Astrocyte (in vitro differentiated cells and primary cell): ENCODE data around the gene ANKRD2. TPM values are rescaled to one million over a fixed set of nuclear protein-coding genes. Genes with fewer than 3 reads are reported as not detected.

Source experiments
- DNase-seq: peaks from one replicate; pipeline ENCODE4 v3.0.0-alpha.2; 2010; ENCODE audit warnings: low read depth
- FAIRE-seq: peaks from 2 replicates; lab custom pipeline; 2011; peaks lifted over from hg19 to GRCh38; lab: Jason Lieb, UNC
- H2AFZ ChIP-seq: 2 replicates; pipeline ENCODE4 v1.6.0; 2012; ENCODE audit warnings: low read depth, low read length, inconsistent platforms
- H3K27ac ChIP-seq: 2 replicates; pipeline ENCODE4 v1.5.1; 2011; ENCODE audit warnings: low read depth, low read length, inconsistent platforms
- H3K27me3 ChIP-seq: 2 replicates; pipeline ENCODE4 v1.6.0; 2011; ENCODE audit warnings: low read length, inconsistent platforms; ENCODE audit not compliant: insufficient read depth
- H3K36me3 ChIP-seq: 2 replicates; pipeline ENCODE4 v1.5.1; 2011; ENCODE audit warnings: low read length, inconsistent platforms; ENCODE audit not compliant: insufficient read depth
- H3K4me1 ChIP-seq: 2 replicates; pipeline ENCODE4 v1.5.1; 2011; ENCODE audit warnings: low read length, inconsistent platforms; ENCODE audit not compliant: insufficient read depth
- H3K4me2 ChIP-seq: 2 replicates; pipeline ENCODE4 v1.6.0; 2012; ENCODE audit warnings: low read length, inconsistent platforms
- H3K4me3 ChIP-seq: 2 replicates; pipeline ENCODE4 v1.5.1; 2011; ENCODE audit warnings: low read depth, mild to moderate bottlenecking, low read length, inconsistent platforms; ENCODE audit not compliant: insufficient read depth
- H3K79me2 ChIP-seq: 2 replicates; pipeline ENCODE4 v1.6.0; 2012; ENCODE audit warnings: mild to moderate bottlenecking, low read length, inconsistent platforms; ENCODE audit not compliant: insufficient read depth
- H3K9ac ChIP-seq: 2 replicates; pipeline ENCODE4 v1.6.0; 2012; ENCODE audit warnings: mild to moderate bottlenecking, low read length, inconsistent platforms
- H3K9me3 ChIP-seq: 2 replicates; pipeline ENCODE4 v1.5.1; 2012; ENCODE audit warnings: low read depth, mild to moderate bottlenecking, low read length, inconsistent platforms; ENCODE audit not compliant: insufficient read depth
- H4K20me1 ChIP-seq: 2 replicates; pipeline ENCODE4 v1.6.0; 2012; ENCODE audit warnings: low read length, inconsistent platforms; ENCODE audit not compliant: insufficient read depth
- H3K27ac Mint-ChIP-seq: one replicate; pipeline ENCODE4 v1.8.0; 2021; ENCODE audit warnings: mild to moderate bottlenecking, mixed read lengths; ENCODE audit not compliant: unreplicated experiment
- H3K27me3 Mint-ChIP-seq: one replicate; pipeline ENCODE4 v1.8.0; 2021; ENCODE audit warnings: low read depth, mixed read lengths; ENCODE audit not compliant: unreplicated experiment
- H3K36me3 Mint-ChIP-seq: one replicate; pipeline ENCODE4 v1.8.0; 2021; ENCODE audit warnings: low read depth, mixed read lengths; ENCODE audit not compliant: unreplicated experiment
- H3K4me1 Mint-ChIP-seq: one replicate; pipeline ENCODE4 v1.8.0; 2021; ENCODE audit warnings: low read depth, mixed read lengths; ENCODE audit not compliant: unreplicated experiment
- H3K4me3 Mint-ChIP-seq: one replicate; pipeline ENCODE4 v1.8.0; 2021; ENCODE audit warnings: mild to moderate bottlenecking, moderate library complexity, mixed read lengths; ENCODE audit not compliant: unreplicated experiment
- H3K9me3 Mint-ChIP-seq: one replicate; pipeline ENCODE4 v1.8.0; 2021; ENCODE audit warnings: mild to moderate bottlenecking, mixed read lengths; ENCODE audit not compliant: unreplicated experiment
- EZH2 ChIP-seq: IDR thresholded peaks from 2 replicates; pipeline ENCODE4 v1.6.1; 2012; ENCODE audit warnings: mild to moderate bottlenecking, low read length, inconsistent platforms; ENCODE audit not compliant: insufficient read depth
- total RNA-seq: library from RNA; stranded (reverse); gene quantifications from 2 replicates; pipeline ENCODE4 v1.2.1, GENCODE V29; 2021
- TF ChIP-seq, protein P1 (sequence below): IDR thresholded peaks from 2 replicates; pipeline ENCODE4 v1.5.1; 2011; ENCODE audit warnings: low read depth, mild to moderate bottlenecking, inconsistent platforms, low read length, moderate library complexity; ENCODE audit not compliant: insufficient read depth

ANKRD2 gene
- total RNA-seq, 1 donor from 2014 or later: 0.36 TPM

DNA sequence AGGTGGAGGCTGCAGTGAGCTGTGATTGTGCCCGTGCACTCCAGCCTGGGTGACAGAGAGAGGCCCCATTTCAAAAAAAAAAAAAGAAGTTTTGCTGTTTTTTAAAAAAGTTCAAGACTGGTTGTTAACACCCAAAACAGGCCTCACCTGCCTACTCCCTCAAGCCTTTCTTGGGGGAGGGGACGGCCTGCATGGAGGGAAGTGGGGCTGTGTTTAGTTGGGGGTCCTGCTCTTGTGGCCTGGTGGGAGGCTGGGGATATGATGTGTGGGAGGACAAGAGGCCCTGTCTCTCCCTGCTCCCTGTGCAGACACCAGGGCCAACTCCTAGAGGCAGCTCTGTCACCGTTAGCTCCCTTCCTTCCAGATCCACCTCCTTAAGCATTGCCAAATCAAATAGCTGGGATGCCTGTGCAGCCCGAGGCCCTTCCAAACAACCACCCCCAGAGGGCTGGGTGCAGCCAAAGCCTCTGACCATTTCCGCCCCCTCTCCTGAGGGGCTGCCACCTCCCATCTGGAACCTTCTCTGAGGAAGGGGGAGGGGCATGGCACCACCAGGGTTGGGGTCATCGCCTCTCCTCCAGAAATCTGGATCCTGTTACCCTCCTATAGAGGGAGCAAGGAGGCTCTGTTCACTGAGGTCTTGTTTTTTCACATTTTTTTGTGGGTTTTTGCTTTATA lies 32.9 kb upstream of the ANKRD2 start:
- H3K27ac ChIP-seq: peak overlapping the region; percentile 99
- H3K9me3 ChIP-seq: no peaks in the 10 kb centered on the region
- H3K4me1 ChIP-seq: peaks cover 59% of the 10 kb centered on the region
- TF ChIP-seq, protein P1, sequence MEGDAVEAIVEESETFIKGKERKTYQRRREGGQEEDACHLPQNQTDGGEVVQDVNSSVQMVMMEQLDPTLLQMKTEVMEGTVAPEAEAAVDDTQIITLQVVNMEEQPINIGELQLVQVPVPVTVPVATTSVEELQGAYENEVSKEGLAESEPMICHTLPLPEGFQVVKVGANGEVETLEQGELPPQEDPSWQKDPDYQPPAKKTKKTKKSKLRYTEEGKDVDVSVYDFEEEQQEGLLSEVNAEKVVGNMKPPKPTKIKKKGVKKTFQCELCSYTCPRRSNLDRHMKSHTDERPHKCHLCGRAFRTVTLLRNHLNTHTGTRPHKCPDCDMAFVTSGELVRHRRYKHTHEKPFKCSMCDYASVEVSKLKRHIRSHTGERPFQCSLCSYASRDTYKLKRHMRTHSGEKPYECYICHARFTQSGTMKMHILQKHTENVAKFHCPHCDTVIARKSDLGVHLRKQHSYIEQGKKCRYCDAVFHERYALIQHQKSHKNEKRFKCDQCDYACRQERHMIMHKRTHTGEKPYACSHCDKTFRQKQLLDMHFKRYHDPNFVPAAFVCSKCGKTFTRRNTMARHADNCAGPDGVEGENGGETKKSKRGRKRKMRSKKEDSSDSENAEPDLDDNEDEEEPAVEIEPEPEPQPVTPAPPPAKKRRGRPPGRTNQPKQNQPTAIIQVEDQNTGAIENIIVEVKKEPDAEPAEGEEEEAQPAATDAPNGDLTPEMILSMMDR: peak; percentile 18
- TF ChIP-seq EZH2: no peak
- peak overlapping the region; percentile 97 for H3K27ac Mint-ChIP-seq
- no peak overlapping the region for H3K4me3 ChIP-seq
- H3K4me2 ChIP-seq: peak overlapping the region; percentile 54
- no peaks in the 10 kb centered on the region for H3K36me3 Mint-ChIP-seq
- FAIRE-seq (no peak), DNase-seq (peak; percentile 85)
- H3K4me3 Mint-ChIP-seq: peak overlapping the region; percentile 67
- no peaks in the 10 kb centered on the region for H3K27me3 ChIP-seq
- peaks cover 1% of the 10 kb centered on the region for H3K9me3 Mint-ChIP-seq
- H3K4me1 Mint-ChIP-seq: peaks cover 62% of the 10 kb centered on the region
- H3K27me3 Mint-ChIP-seq: no peaks in the 10 kb centered on the region
- peak overlapping the region; percentile 65 for H3K9ac ChIP-seq
- H2AFZ ChIP-seq: no peak overlapping the region
- H3K79me2 ChIP-seq: peaks cover 41% of the 10 kb centered on the region
- H4K20me1 ChIP-seq: no peaks in the 10 kb centered on the region
- no peaks in the 10 kb centered on the region for H3K36me3 ChIP-seq

DNA sequence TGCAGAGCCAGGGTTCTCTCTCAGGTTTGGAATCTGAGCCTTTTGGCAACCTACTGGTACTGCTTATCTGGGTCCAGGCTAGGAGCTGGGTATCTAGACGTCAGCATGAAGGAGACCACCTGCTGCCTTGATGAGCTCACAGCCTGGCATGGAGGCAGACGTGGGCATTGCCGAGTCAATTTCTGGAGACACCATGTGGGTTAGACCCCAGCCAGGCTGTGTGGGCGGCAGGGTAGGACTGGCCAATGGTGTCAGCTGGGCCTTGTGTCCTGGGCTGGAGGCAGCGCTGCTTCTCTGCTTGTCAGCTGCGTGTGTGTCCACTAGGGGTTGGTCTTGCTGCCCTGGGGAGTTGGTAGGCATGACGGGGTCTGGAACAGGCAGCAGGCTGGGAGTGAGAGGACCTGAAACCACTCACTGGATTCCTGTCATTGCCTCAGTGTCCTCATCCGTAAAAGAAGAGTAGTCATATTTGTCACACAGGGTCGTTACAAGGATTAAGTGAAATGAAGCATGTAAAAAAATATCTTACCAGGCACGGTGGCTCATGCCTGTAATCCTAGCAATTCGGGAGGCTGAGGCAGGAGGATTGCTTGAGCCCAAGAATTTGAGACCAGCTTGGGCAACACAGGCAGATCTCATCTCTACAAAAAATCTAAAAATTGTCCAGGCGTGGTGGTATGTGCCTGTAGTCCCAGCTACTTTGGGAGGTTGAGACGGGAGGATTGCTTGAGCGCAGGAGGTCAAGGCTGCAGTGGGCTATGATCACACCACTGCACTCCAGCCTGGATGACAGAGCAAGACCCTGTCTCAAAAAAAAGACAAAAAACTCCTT lies 31.7 kb upstream of the ANKRD2 start:
- Mint-ChIP-seq H3K4me1 (peaks cover 66% of the 10 kb centered on the region), H3K27me3 (no peaks in the 10 kb centered on the region), H3K9me3 (peaks cover 1% of the 10 kb centered on the region), H3K4me3 (no peak overlapping the region), H3K27ac (peak overlapping the region; percentile 97), H3K36me3 (no peaks in the 10 kb centered on the region)
- H2AFZ ChIP-seq: no peak overlapping the region
- TF ChIP-seq EZH2: no peak
- TF ChIP-seq, protein P1: no peak
- H3K79me2 ChIP-seq: peaks cover 46% of the 10 kb centered on the region
- peak overlapping the region; percentile 54 for H3K4me2 ChIP-seq
- FAIRE-seq: no peak
- H3K9ac ChIP-seq: peak overlapping the region; percentile 65
- H3K9me3 ChIP-seq: no peaks in the 10 kb centered on the region
- H4K20me1 ChIP-seq: no peaks in the 10 kb centered on the region
- peak; percentile 47 for DNase-seq
- no peaks in the 10 kb centered on the region for H3K27me3 ChIP-seq
- no peaks in the 10 kb centered on the region for H3K36me3 ChIP-seq
- peak overlapping the region; percentile 99 for H3K27ac ChIP-seq
- no peak overlapping the region for H3K4me3 ChIP-seq
- H3K4me1 ChIP-seq: peaks cover 59% of the 10 kb centered on the region
